ENCODE measurements around the gene ETNK2.

ETNK2 gene

DNA sequence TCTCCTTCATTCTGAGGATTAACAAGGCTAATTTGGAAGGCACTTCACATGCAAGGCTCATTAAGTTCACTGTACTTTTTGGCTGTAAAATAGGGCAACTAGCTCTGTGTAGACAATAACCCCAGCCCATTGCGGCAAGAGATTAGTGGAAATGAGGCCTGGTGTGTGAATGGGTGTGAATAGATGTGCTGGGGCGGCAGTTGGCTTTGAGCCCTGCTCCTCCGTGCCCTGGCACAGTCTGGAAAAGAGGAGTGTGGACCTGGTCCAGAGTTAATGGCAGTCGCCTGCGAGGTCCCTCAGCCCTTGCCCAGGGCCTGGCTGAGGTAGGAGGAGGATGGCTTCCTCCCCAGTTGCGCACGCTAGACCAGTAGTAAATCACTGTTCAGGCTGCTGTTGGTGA is 39.6 kb upstream of the ETNK2 start:
- Histone ChIP-seq H3K27ac (no peak overlapping the region), H3K36me3 (no peaks in the 10 kb centered on the region), H3K27me3 (ENCODE audit: insufficient read depth, low read depth, severe bottlenecking) (no peaks in the 10 kb centered on the region), H3K4me3 (ENCODE audit: low read depth, low read length) (no peak overlapping the region), H3K9me3 (ENCODE audit: severe bottlenecking) (no peaks in the 10 kb centered on the region)
- DNase-seq, result no peak
- TF ChIP-seq, protein P1, sequence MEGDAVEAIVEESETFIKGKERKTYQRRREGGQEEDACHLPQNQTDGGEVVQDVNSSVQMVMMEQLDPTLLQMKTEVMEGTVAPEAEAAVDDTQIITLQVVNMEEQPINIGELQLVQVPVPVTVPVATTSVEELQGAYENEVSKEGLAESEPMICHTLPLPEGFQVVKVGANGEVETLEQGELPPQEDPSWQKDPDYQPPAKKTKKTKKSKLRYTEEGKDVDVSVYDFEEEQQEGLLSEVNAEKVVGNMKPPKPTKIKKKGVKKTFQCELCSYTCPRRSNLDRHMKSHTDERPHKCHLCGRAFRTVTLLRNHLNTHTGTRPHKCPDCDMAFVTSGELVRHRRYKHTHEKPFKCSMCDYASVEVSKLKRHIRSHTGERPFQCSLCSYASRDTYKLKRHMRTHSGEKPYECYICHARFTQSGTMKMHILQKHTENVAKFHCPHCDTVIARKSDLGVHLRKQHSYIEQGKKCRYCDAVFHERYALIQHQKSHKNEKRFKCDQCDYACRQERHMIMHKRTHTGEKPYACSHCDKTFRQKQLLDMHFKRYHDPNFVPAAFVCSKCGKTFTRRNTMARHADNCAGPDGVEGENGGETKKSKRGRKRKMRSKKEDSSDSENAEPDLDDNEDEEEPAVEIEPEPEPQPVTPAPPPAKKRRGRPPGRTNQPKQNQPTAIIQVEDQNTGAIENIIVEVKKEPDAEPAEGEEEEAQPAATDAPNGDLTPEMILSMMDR (IDR thresholded peaks at IDR 0.05; ENCODE audit: low read depth, low read length), result no peak

DNA sequence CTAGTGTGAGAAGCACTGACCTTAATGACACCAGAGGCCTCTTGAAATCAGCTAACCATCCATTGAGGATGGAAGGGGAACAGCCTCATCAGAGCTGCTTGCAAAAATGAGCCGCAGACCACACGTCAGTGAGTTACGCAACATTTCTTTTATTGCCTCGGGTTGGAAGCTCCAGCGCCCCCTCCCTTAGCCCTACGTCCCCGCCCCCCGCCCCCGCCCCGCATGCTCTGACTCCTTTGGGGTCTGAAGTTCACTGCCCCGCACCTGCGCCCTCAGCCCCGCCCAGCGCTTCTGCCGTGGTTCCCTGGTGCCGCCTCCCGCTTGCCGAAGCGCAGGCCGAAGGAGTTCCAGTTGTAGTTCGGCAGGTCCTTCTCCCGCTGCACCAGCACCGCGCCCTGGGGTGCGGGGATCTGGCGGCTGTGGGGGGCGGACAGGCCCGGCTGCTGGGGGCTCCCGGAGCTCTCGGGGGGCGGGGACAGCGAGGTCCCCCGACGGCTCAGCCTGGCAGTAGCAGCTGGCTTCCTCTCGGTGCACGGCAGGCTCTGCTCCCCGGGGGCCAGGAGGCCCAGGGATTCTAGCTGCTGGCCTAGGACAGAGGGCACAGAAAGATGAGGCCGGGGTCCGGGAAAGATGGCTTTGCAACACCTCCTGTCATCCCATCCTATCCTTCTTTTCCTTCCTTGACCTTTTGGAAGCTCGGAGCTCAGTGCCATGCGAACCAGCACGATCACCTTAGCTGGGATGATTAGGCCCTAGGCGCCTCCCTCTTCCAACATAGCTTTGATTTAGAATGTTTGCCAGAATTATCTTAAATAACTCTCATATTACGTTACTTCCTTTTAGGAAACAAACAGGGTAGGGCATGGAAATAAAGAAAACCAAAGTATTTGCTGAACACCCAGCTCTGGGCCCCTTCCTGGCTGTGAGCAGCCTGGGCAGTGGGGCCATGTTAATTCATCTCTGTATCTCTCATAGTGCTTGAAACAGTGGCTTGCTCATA is 38.7 kb upstream of the ETNK2 start:
- Histone ChIP-seq H3K27me3 (ENCODE audit: insufficient read depth, low read depth, severe bottlenecking) (no peaks in the 10 kb centered on the region), H3K4me3 (ENCODE audit: low read depth, low read length) (no peak overlapping the region), H3K36me3 (no peaks in the 10 kb centered on the region), H3K27ac (no peak overlapping the region), H3K9me3 (ENCODE audit: severe bottlenecking) (no peaks in the 10 kb centered on the region)
- TF ChIP-seq, protein P1 (IDR thresholded peaks at IDR 0.05; ENCODE audit: low read depth, low read length), result no peak
- DNase-seq, result no peak

DNA sequence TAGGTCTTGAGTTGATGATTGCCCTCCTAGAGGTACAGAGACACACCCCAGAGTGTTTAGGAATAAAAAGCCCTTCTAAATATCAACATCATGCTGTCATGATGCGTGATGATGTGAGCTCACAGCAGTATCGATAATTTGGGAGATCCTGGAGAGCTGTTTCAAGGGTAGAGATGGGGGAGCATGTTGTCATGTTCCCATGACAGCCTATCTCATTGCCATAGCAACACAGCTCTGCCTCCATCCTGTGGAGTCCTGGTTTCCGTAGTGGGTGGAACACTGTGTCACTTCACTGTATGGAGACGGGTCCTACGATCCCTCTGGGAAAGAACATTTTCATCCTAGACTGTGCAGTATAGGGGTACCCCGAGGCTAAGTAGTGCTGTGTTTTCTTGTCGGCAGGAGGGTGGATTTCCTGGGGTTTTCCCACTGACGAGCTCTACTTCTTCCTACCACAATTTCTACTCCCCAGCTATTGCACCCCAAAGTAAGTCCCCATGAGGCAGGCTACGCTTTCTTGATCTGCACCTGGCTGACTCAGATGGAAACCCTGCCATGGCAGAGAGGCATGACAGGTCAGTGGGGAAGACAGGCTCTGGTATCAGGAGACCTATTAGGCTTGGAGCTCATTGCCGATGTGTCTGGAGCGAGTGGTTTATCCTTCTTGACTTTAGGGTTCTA is 37.3 kb upstream of the ETNK2 start:
- Histone ChIP-seq H3K9me3 (ENCODE audit: severe bottlenecking) (no peaks in the 10 kb centered on the region), H3K27ac (no peak overlapping the region), H3K4me3 (ENCODE audit: low read depth, low read length) (no peak overlapping the region), H3K27me3 (ENCODE audit: insufficient read depth, low read depth, severe bottlenecking) (no peaks in the 10 kb centered on the region), H3K36me3 (no peaks in the 10 kb centered on the region)
- no peak for DNase-seq
- TF ChIP-seq, protein P1 (IDR thresholded peaks at IDR 0.05; ENCODE audit: low read depth, low read length), result no peak

DNA sequence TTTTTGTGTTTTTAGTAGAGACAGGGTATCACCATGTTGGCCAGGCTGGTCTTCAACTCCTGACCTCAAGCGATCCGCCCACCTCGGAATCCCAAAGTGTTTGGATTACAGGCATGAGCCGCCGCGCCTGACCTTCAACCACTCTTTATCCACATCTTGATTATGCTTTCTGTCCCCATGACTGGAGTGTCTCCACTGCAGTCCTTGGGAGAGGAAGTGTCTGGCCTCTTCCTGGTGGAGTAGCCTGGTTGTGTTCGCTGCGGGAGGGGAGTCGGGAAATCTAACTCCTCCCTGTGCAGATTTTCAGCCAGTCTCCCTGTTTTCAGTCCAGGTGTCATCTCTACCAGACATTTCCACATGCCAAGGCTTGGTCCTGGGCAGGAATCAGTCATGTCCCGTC is 34.8 kb upstream of the ETNK2 start:
- H3K27ac ChIP-seq, result no peak overlapping the region
- DNase-seq, result peak; percentile 54
- H3K9me3 ChIP-seq (ENCODE audit: severe bottlenecking), result peaks cover 3% of the 10 kb centered on the region
- H3K27me3 ChIP-seq (ENCODE audit: insufficient read depth, low read depth, severe bottlenecking), result no peaks in the 10 kb centered on the region
- H3K4me3 ChIP-seq (ENCODE audit: low read depth, low read length), result no peak overlapping the region
- no peaks in the 10 kb centered on the region for H3K36me3 ChIP-seq
- TF ChIP-seq, protein P1 (IDR thresholded peaks at IDR 0.05; ENCODE audit: low read depth, low read length), result no peak

DNA sequence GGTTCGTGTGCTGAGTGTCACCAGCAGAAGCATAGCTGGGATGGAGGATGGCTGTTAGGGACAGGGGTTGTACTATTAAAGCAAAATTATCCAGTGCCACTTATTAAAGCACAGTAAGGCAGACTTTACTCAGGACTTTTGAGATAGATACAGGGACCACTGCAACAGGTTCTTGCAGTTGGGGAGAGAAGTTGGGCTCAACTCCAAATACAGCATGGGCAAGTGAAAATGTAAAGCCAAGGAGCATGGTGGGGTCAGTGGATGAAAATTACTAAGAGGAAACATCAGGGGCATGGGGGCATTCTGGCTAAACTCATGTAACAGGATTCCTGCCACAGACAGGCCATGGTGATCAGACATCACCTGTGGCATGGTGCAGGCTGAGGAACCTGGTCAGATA is 29.3 kb upstream of the ETNK2 start:
- TF ChIP-seq, protein P1 (IDR thresholded peaks at IDR 0.05; ENCODE audit: low read depth, low read length), result no peak
- Histone ChIP-seq H3K27me3 (ENCODE audit: insufficient read depth, low read depth, severe bottlenecking) (no peaks in the 10 kb centered on the region), H3K9me3 (ENCODE audit: severe bottlenecking) (peaks cover 24% of the 10 kb centered on the region), H3K36me3 (no peaks in the 10 kb centered on the region), H3K27ac (no peak overlapping the region), H3K4me3 (ENCODE audit: low read depth, low read length) (no peak overlapping the region)
- DNase-seq, result no peak
